ENCODE measurements around the gene KMT2B.
"Not testable (repeated sequence)": the region's sequence is repeated elsewhere in the genome, so short reads cannot be mapped to it uniquely, and the experiment has no call there.

Gene KMT2B

GRCh38 chr19:35713506-35713850, 4.3 kb upstream of the KMT2B start:
- DNase-seq, result no peak

- DNase-seq, result no peak
Observed at GRCh38 chr19:35713904-35714495, 3.8 kb upstream of the KMT2B start.

GRCh38 chr19:35714601-35715354, 3.0 kb upstream of the KMT2B start:
- no peak for DNase-seq

- no peak for DNase-seq
Observed at GRCh38 chr19:35715355-35715809, 2.4 kb upstream of the KMT2B start.

GRCh38 chr19:35715981-35716800, 1.6 kb upstream of the KMT2B start:
- no peak for DNase-seq

GRCh38 chr19:35716801-35717664, 770 bp upstream of the KMT2B start:
- peak; percentile 95 for DNase-seq

- peak; percentile 43 for DNase-seq
Observed at GRCh38 chr19:35718345-35719041, 690 bp downstream of the KMT2B start.

GRCh38 chr19:35719402-35720162, 1.8 kb downstream of the KMT2B start:
- DNase-seq, result no peak

GRCh38 chr19:35720163-35720524, 2.3 kb downstream of the KMT2B start:
- no peak for DNase-seq

GRCh38 chr19:35720648-35721047, 2.8 kb downstream of the KMT2B start:
- DNase-seq, result no peak

- no peak for DNase-seq
Observed at GRCh38 chr19:35721374-35721773, 3.6 kb downstream of the KMT2B start.

GRCh38 chr19:35722461-35722860, 4.7 kb downstream of the KMT2B start:
- no peak for DNase-seq

- no peak for DNase-seq
Observed at GRCh38 chr19:35722897-35723296, 5.1 kb downstream of the KMT2B start.

GRCh38 chr19:35723671-35724070, 5.9 kb downstream of the KMT2B start:
- no peak for DNase-seq

GRCh38 chr19:35724132-35724531, 6.3 kb downstream of the KMT2B start:
- DNase-seq, result not testable (repeated sequence)

- DNase-seq, result no peak
Observed at GRCh38 chr19:35724560-35724959, 6.8 kb downstream of the KMT2B start.

- DNase-seq, result no peak
Observed at GRCh38 chr19:35725216-35725861, 7.5 kb downstream of the KMT2B start.

GRCh38 chr19:35727053-35727955, 9.5 kb downstream of the KMT2B start:
- DNase-seq, result no peak

- DNase-seq, result no peak
Observed at GRCh38 chr19:35727956-35728706, 10.3 kb downstream of the KMT2B start.

Data from eye (tissue), 1 donor.